GM13977 (cell line): ENCODE results near the gene CD58.

Source experiments
- DNase-seq: peaks from one replicate; pipeline ENCODE4 v3.0.0; 2012; ENCODE audit warnings: low spot score
- in situ Hi-C: fragments of 300-500 bp; cut with MboI; formaldehyde crosslinking; loops from one replicate; pipeline ENCODE4 v1.12.0; 2022; ENCODE audit warnings: low sequenced_read_pairs, low pct_unique_long_range_greater_than_20kb, mixed read lengths, inconsistent platforms; ENCODE audit not compliant: unreplicated experiment
- TF ChIP-seq, protein P1 (sequence below): IDR thresholded peaks from 2 replicates; pipeline ENCODE4 v1.5.1; 2012; ENCODE audit warnings: mild to moderate bottlenecking, control low read depth; ENCODE audit not compliant: insufficient read depth; ENCODE audit errors: extremely low read depth, missing control alignments

CD58 gene

DNA sequence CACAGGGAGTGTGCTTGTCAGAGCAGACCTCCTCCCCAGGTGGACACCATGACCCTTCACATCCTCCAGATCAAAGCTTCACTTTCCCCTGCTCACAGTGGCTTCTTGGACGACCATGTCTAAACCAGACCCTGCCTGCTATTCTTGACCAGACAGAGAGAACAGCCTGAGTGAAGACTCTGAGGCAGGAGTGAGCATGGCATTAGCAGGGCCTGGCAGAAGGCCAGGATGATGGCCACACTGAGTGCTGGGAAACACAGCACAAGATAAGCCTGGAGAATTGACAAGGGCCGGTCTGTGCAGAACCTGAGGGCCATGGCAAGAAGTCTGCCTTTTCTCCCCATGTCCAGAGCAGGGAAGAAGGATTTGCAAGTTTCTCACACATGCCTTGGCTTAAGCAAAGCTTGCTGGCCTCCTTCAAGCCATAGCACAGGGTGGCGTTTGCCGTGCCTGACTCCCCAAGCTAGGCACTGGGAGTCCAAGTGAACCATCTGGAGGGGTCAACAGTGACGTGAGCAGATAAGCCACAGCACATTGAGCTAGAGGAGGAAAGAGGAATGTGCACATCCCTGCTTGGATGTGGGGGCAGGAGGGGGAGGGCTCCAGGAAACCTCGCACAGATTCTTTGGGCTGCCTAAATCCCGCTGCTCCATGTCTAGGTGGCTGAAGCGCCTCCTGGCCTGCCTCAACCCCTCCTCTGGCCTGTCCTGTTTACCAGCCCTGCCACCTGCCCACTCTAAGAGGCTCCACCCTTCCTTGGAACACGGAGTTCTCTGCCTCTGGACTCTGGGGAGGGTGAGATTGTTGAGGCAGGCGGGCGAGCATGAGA, 87.1 kb downstream of the CD58 start:
- DNase-seq, result no peak
- TF ChIP-seq, protein P1, sequence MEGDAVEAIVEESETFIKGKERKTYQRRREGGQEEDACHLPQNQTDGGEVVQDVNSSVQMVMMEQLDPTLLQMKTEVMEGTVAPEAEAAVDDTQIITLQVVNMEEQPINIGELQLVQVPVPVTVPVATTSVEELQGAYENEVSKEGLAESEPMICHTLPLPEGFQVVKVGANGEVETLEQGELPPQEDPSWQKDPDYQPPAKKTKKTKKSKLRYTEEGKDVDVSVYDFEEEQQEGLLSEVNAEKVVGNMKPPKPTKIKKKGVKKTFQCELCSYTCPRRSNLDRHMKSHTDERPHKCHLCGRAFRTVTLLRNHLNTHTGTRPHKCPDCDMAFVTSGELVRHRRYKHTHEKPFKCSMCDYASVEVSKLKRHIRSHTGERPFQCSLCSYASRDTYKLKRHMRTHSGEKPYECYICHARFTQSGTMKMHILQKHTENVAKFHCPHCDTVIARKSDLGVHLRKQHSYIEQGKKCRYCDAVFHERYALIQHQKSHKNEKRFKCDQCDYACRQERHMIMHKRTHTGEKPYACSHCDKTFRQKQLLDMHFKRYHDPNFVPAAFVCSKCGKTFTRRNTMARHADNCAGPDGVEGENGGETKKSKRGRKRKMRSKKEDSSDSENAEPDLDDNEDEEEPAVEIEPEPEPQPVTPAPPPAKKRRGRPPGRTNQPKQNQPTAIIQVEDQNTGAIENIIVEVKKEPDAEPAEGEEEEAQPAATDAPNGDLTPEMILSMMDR, result no peak
- in situ Hi-C loops, result loop anchor here (5.0 to 10.0 kb wide), 2 partner anchors 121 to 349 kb away; no protein-coding TSS in a partner anchor

DNA sequence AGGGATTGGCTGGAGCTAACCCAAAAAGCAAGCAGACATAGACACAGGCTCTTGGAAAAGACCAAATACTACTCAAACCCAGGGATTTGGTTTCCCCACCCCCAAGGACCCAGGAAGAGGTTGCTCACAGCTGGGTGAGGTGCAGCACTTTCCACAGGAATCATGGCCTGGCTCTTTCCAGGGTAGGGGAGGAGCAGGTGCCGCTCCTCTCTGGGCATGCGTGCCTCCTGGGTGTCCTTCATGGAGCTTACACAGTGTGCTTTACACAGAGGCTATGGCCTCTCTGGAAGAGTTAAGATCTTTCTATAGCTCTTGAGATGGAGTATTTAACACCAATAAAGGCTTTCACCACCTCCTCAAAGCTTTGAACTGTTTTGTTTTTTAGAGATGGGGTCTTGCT, 88.3 kb downstream of the CD58 start:
- no peak for DNase-seq
- TF ChIP-seq, protein P1, result no peak
- in situ Hi-C loops, result loop anchor here (5.0 to 10.0 kb wide), 2 partner anchors 120 to 348 kb away; no protein-coding TSS in a partner anchor

DNA sequence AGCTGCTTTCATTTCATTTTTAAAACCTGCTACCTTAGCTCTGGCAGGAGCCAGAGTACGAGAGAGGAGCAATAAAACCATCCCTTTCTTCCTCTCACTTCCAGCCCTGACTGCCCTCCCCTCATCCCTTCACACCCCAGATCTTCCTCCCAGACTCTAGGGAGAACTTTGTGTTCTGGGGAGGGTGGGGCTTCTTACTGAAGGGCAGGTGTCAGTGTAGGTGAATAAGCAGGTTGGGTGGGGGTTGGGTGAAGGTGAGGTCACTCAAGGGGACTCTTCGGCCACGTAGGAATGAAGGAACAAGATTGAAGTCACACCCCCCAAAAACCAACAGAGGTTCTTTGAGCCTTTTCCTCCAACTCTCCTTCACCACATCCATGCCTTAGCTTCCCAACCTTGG, 88.9 kb downstream of the CD58 start:
- TF ChIP-seq, protein P1, result no peak
- in situ Hi-C loops, result loop anchor here (5.0 to 10.0 kb wide), 2 partner anchors 120 to 347 kb away; no protein-coding TSS in a partner anchor
- DNase-seq, result no peak

DNA sequence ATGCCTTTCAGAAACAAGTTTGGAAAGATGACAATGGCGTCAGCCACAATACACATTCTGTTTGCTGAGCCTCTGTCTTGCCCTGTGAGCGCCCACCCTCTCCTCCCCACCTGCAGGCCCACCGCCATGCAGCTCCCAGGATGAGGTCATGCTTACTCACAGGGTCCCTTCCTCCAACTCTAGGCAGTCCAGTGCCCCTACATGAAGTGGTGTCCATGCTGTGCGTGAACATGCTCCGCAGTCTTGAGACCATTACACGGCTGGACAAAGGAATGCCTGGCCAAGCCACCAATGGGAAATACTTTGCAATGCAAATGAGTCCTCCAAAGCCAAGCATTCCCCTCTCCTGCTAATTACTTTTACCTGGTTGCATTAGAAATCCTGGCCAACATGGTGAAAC, 92.2 kb downstream of the CD58 start:
- in situ Hi-C loops, result no loop called here

DNA sequence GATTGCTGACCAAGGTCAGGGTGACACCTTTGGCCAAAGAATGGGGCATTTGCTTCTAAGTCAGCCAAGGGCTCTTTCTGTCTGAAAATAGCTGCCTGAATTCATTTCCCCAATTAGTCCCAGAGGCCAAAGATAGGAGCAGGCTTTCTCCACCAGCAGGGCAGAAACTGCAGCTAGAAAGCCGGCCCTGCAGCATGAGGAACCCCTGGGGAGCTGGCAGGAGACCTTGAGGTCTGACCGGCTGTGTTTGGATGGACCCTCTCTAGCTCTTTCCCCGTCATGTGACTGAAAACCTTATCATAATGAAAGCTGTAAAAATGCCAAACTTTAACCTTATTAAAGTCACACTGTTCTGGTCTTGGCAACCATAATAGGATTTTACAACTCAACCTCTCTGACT, 93.4 kb downstream of the CD58 start:
- no peak for DNase-seq
- TF ChIP-seq, protein P1, result no peak
- in situ Hi-C loops, result no loop called here

More for the DNA sequence above, 92.2 kb downstream of the CD58 start:
- DNase-seq, result no peak
- TF ChIP-seq, protein P1, result no peak

DNA sequence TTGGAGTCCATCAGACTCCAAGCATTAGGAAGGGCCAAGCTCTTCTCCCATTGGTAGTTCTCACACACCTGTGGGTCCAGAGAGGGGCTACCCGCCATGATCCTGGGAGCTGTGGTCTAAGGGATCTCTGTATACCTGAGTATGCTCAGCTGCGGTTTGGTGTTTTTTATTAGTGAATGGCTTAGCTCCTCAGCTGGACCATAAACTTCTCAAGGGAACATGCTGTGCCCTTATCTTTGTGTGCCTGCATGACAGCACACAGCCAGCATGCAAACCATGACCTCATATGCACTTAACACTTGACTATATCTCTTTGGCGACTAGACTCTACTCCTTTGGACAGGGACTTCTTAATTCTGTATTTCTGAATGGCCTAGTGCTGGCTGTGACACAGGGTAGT, 94.5 kb downstream of the CD58 start:
- DNase-seq, result no peak
- in situ Hi-C loops, result no loop called here
- TF ChIP-seq, protein P1, result no peak
